ENCODE results near the gene CD79A.

DNA sequence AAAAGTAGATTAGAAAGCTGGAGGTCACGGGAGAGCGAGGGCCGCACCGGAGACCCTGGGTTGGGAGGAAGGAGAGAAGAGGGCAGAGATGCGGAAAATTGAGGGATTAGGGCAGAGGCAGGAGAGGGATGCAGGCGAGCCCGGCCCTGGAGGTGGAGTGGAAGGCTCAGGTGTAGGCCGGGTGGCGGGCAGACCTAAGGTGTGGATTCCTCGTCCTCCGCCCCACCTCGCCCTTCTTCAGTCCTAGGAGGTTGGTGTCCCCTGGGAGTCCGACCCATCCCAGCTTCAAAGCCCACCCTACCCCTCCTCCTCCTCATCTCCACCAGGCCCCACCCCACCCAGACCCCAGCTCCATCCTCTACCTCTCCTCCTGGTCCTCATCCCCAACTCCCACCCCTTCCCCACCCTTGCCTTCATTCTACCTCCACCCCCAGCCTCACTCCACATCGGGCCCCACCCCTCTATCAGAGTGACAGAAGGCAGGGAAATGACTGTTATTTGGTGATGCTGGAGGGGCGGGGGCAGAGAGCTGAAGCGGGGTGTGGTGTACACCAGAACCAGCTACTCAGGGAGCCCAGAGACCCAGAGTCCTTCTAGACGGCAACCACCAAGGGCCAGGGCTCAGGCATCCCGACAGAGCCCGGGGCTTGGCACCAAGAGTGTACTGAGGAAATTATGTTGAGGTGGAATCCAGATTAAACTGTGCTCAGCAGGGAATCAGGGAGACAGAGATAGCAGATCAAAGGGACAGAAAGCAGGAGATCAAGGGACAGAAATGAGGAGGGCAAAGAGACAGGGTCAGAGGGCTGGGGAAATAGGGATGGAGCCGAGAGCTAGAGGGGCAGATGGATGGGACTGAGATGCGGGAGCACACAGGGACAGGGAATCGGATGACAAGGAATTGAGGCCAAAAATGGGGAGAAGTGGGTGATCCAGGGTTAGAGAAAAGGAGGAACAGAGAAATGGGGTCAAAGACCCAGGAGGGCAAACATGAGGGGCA lies 44.8 kb downstream of the CD79A start:
- TF ChIP-seq POLR2A (IDR thresholded peaks at IDR 0.05) = no peak
- TF ChIP-seq CTCF (IDR thresholded peaks at IDR 0.05) = no peak
- TF ChIP-seq POLR2AphosphoS5 (IDR thresholded peaks at IDR 0.05) = no peak

All from breast epithelium (tissue), 3 donors.